Measurements from ENCODE around the gene SLF2. TPM values are rescaled to one million over a fixed set of nuclear protein-coding genes. Genes with fewer than 3 reads are reported as not detected.

Gene SLF2
- total and polyA plus RNA-seq, 2 of the 13 experiments (the other 11 are each of a cell fraction or from before 2014, with no cell fraction given): 12.2 to 48.1 TPM

GRCh38 chr10:100894033-100894432, 18.7 kb upstream of the SLF2 start:
- in situ Hi-C loops (cut with HindIII; ENCODE audit: extremely low pct_ligation_motif_present, low pct_unique_long_range_greater_than_20kb): loop anchor here (25.0 kb wide), 1 partner anchor 557 kb away; the partner anchor contains the start of genes PKD2L1 and SCD

More at GRCh38 chr10:100894033-100894432, 18.7 kb upstream of the SLF2 start:
- DNase-seq (ENCODE audit: low spot score): no peak
- no peak for TF ChIP-seq REXO4 (CRISPR knock-in tag; IDR thresholded peaks at IDR 0.05; ENCODE audit: borderline replicate concordance)
- TF ChIP-seq ZNF598 (CRISPR knock-in tag; IDR thresholded peaks at IDR 0.05; ENCODE audit: borderline replicate concordance): no peak
- TF ChIP-seq NFIB (CRISPR knock-in tag; IDR thresholded peaks at IDR 0.05; ENCODE audit: borderline replicate concordance): no peak
- TF ChIP-seq ZNF800 (CRISPR knock-in tag; IDR thresholded peaks at IDR 0.05): no peak
- no peak for TF ChIP-seq U2AF2 (IDR thresholded peaks at IDR 0.05; ENCODE audit: low read depth, low read length)
- TF ChIP-seq ZNF766 (CRISPR knock-in tag; IDR thresholded peaks at IDR 0.05; ENCODE audit: borderline replicate concordance): no peak
- no peak for TF ChIP-seq ZNF816 (CRISPR knock-in tag; IDR thresholded peaks at IDR 0.05; ENCODE audit: borderline replicate concordance)
- no peak for TF ChIP-seq PPARG (CRISPR knock-in tag; conservative IDR thresholded peaks at IDR 0.05)
- no peak for TF ChIP-seq ATM (IDR thresholded peaks at IDR 0.05; ENCODE audit: borderline replicate concordance)
- TF ChIP-seq MNT (IDR thresholded peaks at IDR 0.05): no peak
- no peak for TF ChIP-seq ZNF713 (CRISPR knock-in tag; IDR thresholded peaks at IDR 0.05)
- TF ChIP-seq ZC3H4 (CRISPR knock-in tag; IDR thresholded peaks at IDR 0.05; ENCODE audit: borderline replicate concordance): no peak
- TF ChIP-seq SSRP1 (CRISPR knock-in tag; IDR thresholded peaks at IDR 0.05): no peak
- Histone ChIP-seq H3K4me3 (replicated peaks in 1 of 3; ENCODE audit: insufficient read depth in 1 of 3, low read depth in 2 of 3, low read length in 3 of 3) (no peak overlapping the region), H3K79me2 (ENCODE audit: insufficient read depth, low read length) (no peaks in the 10 kb centered on the region), H3K27me3 (ENCODE audit: control insufficient read depth in 1 of 2, insufficient read depth in 2 of 2, low read length in 2 of 2) (no peaks in the 10 kb centered on the region), H2AFZ (ENCODE audit: low read length) (no peak overlapping the region), H3K4me2 (ENCODE audit: low read depth, low read length) (no peak overlapping the region), H3K27ac (ENCODE audit: extremely low read length, insufficient read depth, low read length) (no peak overlapping the region), H4K20me1 (ENCODE audit: insufficient read depth, low read length) (no peaks in the 10 kb centered on the region), H3K4me1 (ENCODE audit: insufficient read depth, low read length) (peaks cover 56% of the 10 kb centered on the region), H3K9ac (ENCODE audit: insufficient read depth, low read depth, low read length) (no peak overlapping the region), H3K9me3 (ENCODE audit: low read length) (no peaks in the 10 kb centered on the region), H3K36me3 (replicated peaks in 1 of 2; ENCODE audit: control insufficient read depth in 1 of 2, insufficient read depth in 2 of 2, low read length in 2 of 2) (no peaks in the 10 kb centered on the region)
- ATAC-seq: no peak
- WGBS (ENCODE audit: low lambda C conversion rate): 74% methylated on average over 3 of the region's 3 CpGs
- BruUV-seq (replicated peaks): no TSS peak
- FAIRE-seq: no peak
- ChIA-PET CTCF (ENCODE audit: low intra/inter-chr PET ratio, low total read pairs) (no interaction called here), POLR2A (no interaction called here)
- intact Hi-C loops (cut with micrococcal nuclease; ENCODE audit: unreplicated experiment): no loop called here

Measured in HepG2 (cell line).